ENCODE results near the gene GK.

GK gene

GRCh38 chrX:30733852-30734660 lies 80.8 kb downstream of the GK start:
- no peak for TF ChIP-seq CTCF (IDR thresholded peaks at IDR 0.05)

GRCh38 chrX:30734782-30735181 lies 81.6 kb downstream of the GK start:
- TF ChIP-seq CTCF (IDR thresholded peaks at IDR 0.05) = no peak

GRCh38 chrX:30735839-30736238 lies 82.6 kb downstream of the GK start:
- TF ChIP-seq CTCF (IDR thresholded peaks at IDR 0.05) = peak; percentile 67

- TF ChIP-seq CTCF (IDR thresholded peaks at IDR 0.05) = no peak
Measured at GRCh38 chrX:30741545-30741944, 88.3 kb downstream of the GK start.

- TF ChIP-seq CTCF (IDR thresholded peaks at IDR 0.05) = no peak
Measured at GRCh38 chrX:30748342-30748960, 95.2 kb downstream of the GK start.

GRCh38 chrX:30751497-30751896 lies 98.3 kb downstream of the GK start:
- TF ChIP-seq CTCF (IDR thresholded peaks at IDR 0.05) = no peak

GRCh38 chrX:30762755-30763154 lies 109.5 kb downstream of the GK start:
- no peak for TF ChIP-seq CTCF (IDR thresholded peaks at IDR 0.05)
